Measurements from ENCODE around the gene NRG3.

DNA sequence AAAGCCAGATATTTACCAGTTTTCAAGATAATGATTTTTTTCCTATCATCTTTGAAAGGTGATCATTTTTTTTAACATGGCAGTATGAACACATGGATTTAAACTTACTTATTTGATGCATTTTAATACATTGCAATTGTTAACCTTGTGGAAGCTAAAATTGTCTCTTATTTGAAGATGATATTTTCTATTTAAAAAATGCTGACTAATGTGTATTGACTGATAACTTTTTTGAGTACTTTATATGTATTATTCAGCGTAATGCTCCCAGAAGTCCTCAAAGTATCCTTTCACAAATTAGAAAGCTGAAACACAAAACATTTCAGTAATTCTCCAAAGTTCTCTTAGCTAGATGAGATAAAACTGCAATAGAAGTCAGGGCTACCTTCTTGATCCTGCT is 677.3 kb downstream of the NRG3 start:
- TF ChIP-seq, protein P1, sequence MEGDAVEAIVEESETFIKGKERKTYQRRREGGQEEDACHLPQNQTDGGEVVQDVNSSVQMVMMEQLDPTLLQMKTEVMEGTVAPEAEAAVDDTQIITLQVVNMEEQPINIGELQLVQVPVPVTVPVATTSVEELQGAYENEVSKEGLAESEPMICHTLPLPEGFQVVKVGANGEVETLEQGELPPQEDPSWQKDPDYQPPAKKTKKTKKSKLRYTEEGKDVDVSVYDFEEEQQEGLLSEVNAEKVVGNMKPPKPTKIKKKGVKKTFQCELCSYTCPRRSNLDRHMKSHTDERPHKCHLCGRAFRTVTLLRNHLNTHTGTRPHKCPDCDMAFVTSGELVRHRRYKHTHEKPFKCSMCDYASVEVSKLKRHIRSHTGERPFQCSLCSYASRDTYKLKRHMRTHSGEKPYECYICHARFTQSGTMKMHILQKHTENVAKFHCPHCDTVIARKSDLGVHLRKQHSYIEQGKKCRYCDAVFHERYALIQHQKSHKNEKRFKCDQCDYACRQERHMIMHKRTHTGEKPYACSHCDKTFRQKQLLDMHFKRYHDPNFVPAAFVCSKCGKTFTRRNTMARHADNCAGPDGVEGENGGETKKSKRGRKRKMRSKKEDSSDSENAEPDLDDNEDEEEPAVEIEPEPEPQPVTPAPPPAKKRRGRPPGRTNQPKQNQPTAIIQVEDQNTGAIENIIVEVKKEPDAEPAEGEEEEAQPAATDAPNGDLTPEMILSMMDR (IDR thresholded peaks at IDR 0.05) = no peak
- TF ChIP-seq POLR2A (IDR thresholded peaks at IDR 0.05) = no peak
